WTC11 (cell line): ENCODE results near the gene ZNF425. TPM values are rescaled to one million over a fixed set of nuclear protein-coding genes. Genes with fewer than 3 reads are reported as not detected.
A peak's percentile ranks its signal among the peaks of the same experiment; 100 is the strongest.

Source experiments
- ATAC-seq: fragments of 200-7000 bp; cut with Tn5 transposase; 2 replicates; pipeline ENCODE4 v1.10.0; 2021; ENCODE audit warnings: mild to moderate bottlenecking, moderate library complexity
- CTCF ChIA-PET: fragments of 300-600 bp; sonication (Branson Sonifier 250); formaldehyde crosslinking; loops from one replicate; lab custom pipeline; 2021; ENCODE audit warnings: antibody characterized with exemption; lab: Charles Lee
- POLR2A ChIA-PET: fragments of 350-600 bp; sonication (Branson Sonifier 250); formaldehyde crosslinking; loops from one replicate; lab custom pipeline; 2021; ENCODE audit warnings: antibody characterized with exemption; lab: Charles Lee
- DNase-seq: peaks from one replicate; pipeline ENCODE4 v3.0.0; 2021; ENCODE audit warnings: low spot score
- H3K27ac Mint-ChIP-seq: 2 replicates; pipeline ENCODE4 v1.8.0; 2021; ENCODE audit warnings: mixed read lengths
- H3K27me3 Mint-ChIP-seq: 2 replicates; pipeline ENCODE4 v1.8.0; 2021; ENCODE audit warnings: low read depth, mild to moderate bottlenecking, moderate library complexity, mixed read lengths
- H3K36me3 Mint-ChIP-seq: 2 replicates; pipeline ENCODE4 v1.8.0; 2021; ENCODE audit warnings: mixed read lengths
- H3K4me1 Mint-ChIP-seq: 2 replicates; pipeline ENCODE4 v1.8.0; 2022; ENCODE audit warnings: mixed read lengths
- H3K4me3 Mint-ChIP-seq: 2 replicates; pipeline ENCODE4 v1.8.0; 2021; ENCODE audit warnings: mild to moderate bottlenecking, moderate library complexity, mixed read lengths
- H3K9me3 Mint-ChIP-seq: 2 replicates; pipeline ENCODE4 v1.8.0; 2021; ENCODE audit warnings: mixed read lengths
- ATF1 ChIP-seq: sonication (generic); formaldehyde crosslinking; IDR thresholded peaks from 2 replicates; pipeline ENCODE4 v1.8.1; 2023; ENCODE audit warnings: mild to moderate bottlenecking, moderate library complexity, missing genetic modification reagents
- CDX4 ChIP-seq: fragments of 250-450 bp; sonication (Bioruptor Pico); IDR thresholded peaks from 2 replicates; pipeline ENCODE4 v1.9.0; 2021; ENCODE audit warnings: moderate library complexity, mild to moderate bottlenecking, inconsistent platforms, borderline replicate concordance
- CREB1 ChIP-seq: sonication (generic); formaldehyde crosslinking; IDR thresholded peaks from 2 replicates; pipeline ENCODE4 v1.8.0; 2023; ENCODE audit warnings: mild to moderate bottlenecking, missing genetic modification reagents
- ETV6 ChIP-seq: sonication (generic); formaldehyde crosslinking; IDR thresholded peaks from 2 replicates; pipeline ENCODE4 v1.8.1; 2022; ENCODE audit warnings: mild to moderate bottlenecking, missing genetic modification reagents
- GABPB1 ChIP-seq: sonication (generic); formaldehyde crosslinking; IDR thresholded peaks from 2 replicates; pipeline ENCODE4 v1.8.1; 2023; ENCODE audit warnings: mild to moderate bottlenecking, missing genetic modification reagents
- HMGA2 ChIP-seq: fragments of 250-450 bp; sonication (Bioruptor Pico); IDR thresholded peaks from 2 replicates; pipeline ENCODE4 v1.4.0; 2021; ENCODE audit warnings: mild to moderate bottlenecking, moderate library complexity
- IRF2 ChIP-seq: sonication (generic); formaldehyde crosslinking; IDR thresholded peaks from 2 replicates; pipeline ENCODE4 v1.8.0; 2022; ENCODE audit warnings: low read depth, missing genetic modification reagents, borderline replicate concordance
- KAT7 ChIP-seq: sonication (generic); formaldehyde crosslinking; IDR thresholded peaks from 2 replicates; pipeline ENCODE4 v1.8.1; 2023; ENCODE audit warnings: missing genetic modification reagents, mild to moderate bottlenecking, borderline replicate concordance
- NFE2L1 ChIP-seq: sonication (generic); formaldehyde crosslinking; IDR thresholded peaks from 2 replicates; pipeline ENCODE4 v1.8.1; 2023; ENCODE audit warnings: missing genetic modification reagents
- NFYB ChIP-seq: sonication (generic); formaldehyde crosslinking; conservative IDR thresholded peaks from 2 replicates; pipeline ENCODE4 v1.8.0; 2022; ENCODE audit warnings: low read depth, missing genetic modification reagents
- NR3C1 ChIP-seq: sonication (generic); formaldehyde crosslinking; conservative IDR thresholded peaks from 2 replicates; pipeline ENCODE4 v1.8.1; 2023; ENCODE audit warnings: low read depth, mild to moderate bottlenecking, missing genetic modification reagents
- OVOL2 ChIP-seq: fragments of 250-450 bp; sonication (Bioruptor Pico); IDR thresholded peaks from 2 replicates; pipeline ENCODE4 v1.9.0; 2021; ENCODE audit warnings: mild to moderate bottlenecking, borderline replicate concordance
- RELA ChIP-seq: sonication (generic); formaldehyde crosslinking; IDR thresholded peaks from 2 replicates; pipeline ENCODE4 v1.8.1; 2022; ENCODE audit warnings: missing genetic modification reagents, mild to moderate bottlenecking, borderline replicate concordance
- SMAD3 ChIP-seq: sonication (generic); formaldehyde crosslinking; IDR thresholded peaks from 2 replicates; pipeline ENCODE4 v1.8.0; 2022; ENCODE audit warnings: missing genetic modification reagents, mild to moderate bottlenecking, borderline replicate concordance
- SOX15 ChIP-seq: fragments of 250-450 bp; sonication (Bioruptor Pico); IDR thresholded peaks from 2 replicates; pipeline ENCODE4 v1.9.0; 2021; ENCODE audit warnings: mild to moderate bottlenecking
- SP1 ChIP-seq: sonication (generic); formaldehyde crosslinking; conservative IDR thresholded peaks from 2 replicates; pipeline ENCODE4 v1.8.1; 2022; ENCODE audit warnings: missing genetic modification reagents
- ZBTB21 ChIP-seq: sonication (generic); formaldehyde crosslinking; IDR thresholded peaks from 2 replicates; pipeline ENCODE4 v1.8.1; 2023; ENCODE audit warnings: mild to moderate bottlenecking, missing genetic modification reagents, borderline replicate concordance
- ZBTB43 ChIP-seq: sonication (generic); formaldehyde crosslinking; IDR thresholded peaks from 2 replicates; pipeline ENCODE4 v1.8.1; 2023; ENCODE audit warnings: mild to moderate bottlenecking, missing genetic modification reagents
- ZMAT4 ChIP-seq: fragments of 250-450 bp; sonication (Bioruptor Pico); IDR thresholded peaks from 2 replicates; pipeline ENCODE4 v1.9.0; 2021; ENCODE audit warnings: mild to moderate bottlenecking
- ZNF121 ChIP-seq: sonication (generic); formaldehyde crosslinking; IDR thresholded peaks from 2 replicates; pipeline ENCODE4 v1.8.0; 2023; ENCODE audit warnings: missing genetic modification reagents
- ZNF219 ChIP-seq: sonication (generic); formaldehyde crosslinking; IDR thresholded peaks from 2 replicates; pipeline ENCODE4 v1.8.0; 2023; ENCODE audit warnings: missing genetic modification reagents, mild to moderate bottlenecking, borderline replicate concordance
- ZNF317 ChIP-seq: sonication (generic); formaldehyde crosslinking; IDR thresholded peaks from 2 replicates; pipeline ENCODE4 v1.8.1; 2023; ENCODE audit warnings: low read depth, mild to moderate bottlenecking, moderate library complexity, missing genetic modification reagents, borderline replicate concordance
- ZNF416 ChIP-seq: fragments of 250-450 bp; sonication (Bioruptor Pico); IDR thresholded peaks from 2 replicates; pipeline ENCODE4 v1.9.0; 2021; ENCODE audit warnings: mild to moderate bottlenecking, inconsistent platforms
- ZNF671 ChIP-seq: fragments of 250-450 bp; sonication (Bioruptor Pico); IDR thresholded peaks from 2 replicates; pipeline ENCODE4 v1.8.0; 2021; ENCODE audit warnings: mild to moderate bottlenecking
- total RNA-seq: library from RNA; stranded (reverse); gene quantifications from 3 replicates; pipeline ENCODE4 v1.2.3, GENCODE V29; 2021
- TF ChIP-seq, protein P1 (sequence below): fragments of 250-450 bp; sonication (Bioruptor Pico); IDR thresholded peaks from 2 replicates; pipeline ENCODE4 v1.8.0; 2021; ENCODE audit warnings: mild to moderate bottlenecking
- TF ChIP-seq, protein P2 (sequence below): sonication (generic); formaldehyde crosslinking; IDR thresholded peaks from 2 replicates; pipeline ENCODE4 v1.8.0; 2023; ENCODE audit warnings: missing genetic modification reagents, mild to moderate bottlenecking, borderline replicate concordance
- TF ChIP-seq, protein P3 (sequence below): sonication (generic); formaldehyde crosslinking; IDR thresholded peaks from 2 replicates; pipeline ENCODE4 v1.8.0; 2022; ENCODE audit warnings: mild to moderate bottlenecking, missing genetic modification reagents

The ZNF425 gene
- total RNA-seq, 1 experiment from 2014 or later: 3.8 TPM

- TF ChIP-seq, protein P1, sequence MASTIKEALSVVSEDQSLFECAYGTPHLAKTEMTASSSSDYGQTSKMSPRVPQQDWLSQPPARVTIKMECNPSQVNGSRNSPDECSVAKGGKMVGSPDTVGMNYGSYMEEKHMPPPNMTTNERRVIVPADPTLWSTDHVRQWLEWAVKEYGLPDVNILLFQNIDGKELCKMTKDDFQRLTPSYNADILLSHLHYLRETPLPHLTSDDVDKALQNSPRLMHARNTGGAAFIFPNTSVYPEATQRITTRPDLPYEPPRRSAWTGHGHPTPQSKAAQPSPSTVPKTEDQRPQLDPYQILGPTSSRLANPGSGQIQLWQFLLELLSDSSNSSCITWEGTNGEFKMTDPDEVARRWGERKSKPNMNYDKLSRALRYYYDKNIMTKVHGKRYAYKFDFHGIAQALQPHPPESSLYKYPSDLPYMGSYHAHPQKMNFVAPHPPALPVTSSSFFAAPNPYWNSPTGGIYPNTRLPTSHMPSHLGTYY (CRISPR knock-in tag): no peak; the same call in 1 of the 2 replicates
- TF ChIP-seq OVOL2 (CRISPR knock-in tag): no peak
- no peak for TF ChIP-seq ZNF317 (CRISPR knock-in tag)
- TF ChIP-seq NFYB (CRISPR knock-in tag): no peak
- TF ChIP-seq NR3C1 (CRISPR knock-in tag): no peak
- no peak for TF ChIP-seq HMGA2 (CRISPR knock-in tag)
- TF ChIP-seq SP1 (CRISPR knock-in tag): peak; percentile 63
- no peak for TF ChIP-seq SOX15 (CRISPR knock-in tag)
- TF ChIP-seq ZNF671: no peak
- no peak for TF ChIP-seq CDX4 (CRISPR knock-in tag)
- no peak for TF ChIP-seq ZMAT4 (CRISPR knock-in tag)
- 0 out of 2 replicates have a peak, but pooled peaks have one; percentile 28 for TF ChIP-seq ZNF219 (CRISPR knock-in tag)
- no peak for TF ChIP-seq IRF2 (CRISPR knock-in tag)
- no peak; the same call in 1 of the 2 replicates for TF ChIP-seq RELA (CRISPR knock-in tag)
- peak; percentile 55; the same call in 1 of the 2 replicates for TF ChIP-seq ZNF121
- TF ChIP-seq ZBTB21: no peak
- TF ChIP-seq GABPB1 (CRISPR knock-in tag): no peak
- no peak for TF ChIP-seq CREB1 (CRISPR knock-in tag)
Observed at GRCh38 chr7:149147072-149147751, 21.1 kb upstream of the ZNF425 start, which contains the start of gene ZNF398 (continued).

GRCh38 chr7:149145031-149145845 is 19.1 kb upstream of the ZNF425 start:
- peaks cover 4% of the 10 kb centered on the region for H3K36me3 Mint-ChIP-seq
- H3K27ac Mint-ChIP-seq: peak overlapping the region; percentile 99
- no peaks in the 10 kb centered on the region for H3K27me3 Mint-ChIP-seq
- peaks cover 50% of the 10 kb centered on the region for H3K4me1 Mint-ChIP-seq
- ATAC-seq (peak; percentile 58), DNase-seq (no peak)
- ChIA-PET POLR2A (interaction anchor here (4.3 kb wide), 1 partner anchor 18 kb away, joined by 35 read pairs; the partner anchor contains the start of gene ZNF425), CTCF (interaction anchor here (0.6 to 4.4 kb wide), 6 partner anchors 18 to 138 kb away, joined by 3 to 40 read pairs (median 13); partner anchors contain the start of genes ZNF282 and ZNF425)
- H3K4me3 Mint-ChIP-seq: peak overlapping the region; percentile 87
- H3K9me3 Mint-ChIP-seq: no peaks in the 10 kb centered on the region
- TF ChIP-seq ETV6 (CRISPR knock-in tag) (peak; percentile 34; the same call in 1 of the 2 replicates), KAT7 (CRISPR knock-in tag) (no peak), SMAD3 (CRISPR knock-in tag) (peak; percentile 36; the same call in 1 of the 2 replicates), ZBTB43 (CRISPR knock-in tag) (0 out of 2 replicates have a peak, but pooled peaks have one; percentile 5), ATF1 (CRISPR knock-in tag) (no peak), ZMAT4 (CRISPR knock-in tag) (no peak), ZNF416 (no peak), NFE2L1 (CRISPR knock-in tag) (0 out of 2 replicates have a peak, but pooled peaks have one; percentile 29)
- TF ChIP-seq, protein P2, sequence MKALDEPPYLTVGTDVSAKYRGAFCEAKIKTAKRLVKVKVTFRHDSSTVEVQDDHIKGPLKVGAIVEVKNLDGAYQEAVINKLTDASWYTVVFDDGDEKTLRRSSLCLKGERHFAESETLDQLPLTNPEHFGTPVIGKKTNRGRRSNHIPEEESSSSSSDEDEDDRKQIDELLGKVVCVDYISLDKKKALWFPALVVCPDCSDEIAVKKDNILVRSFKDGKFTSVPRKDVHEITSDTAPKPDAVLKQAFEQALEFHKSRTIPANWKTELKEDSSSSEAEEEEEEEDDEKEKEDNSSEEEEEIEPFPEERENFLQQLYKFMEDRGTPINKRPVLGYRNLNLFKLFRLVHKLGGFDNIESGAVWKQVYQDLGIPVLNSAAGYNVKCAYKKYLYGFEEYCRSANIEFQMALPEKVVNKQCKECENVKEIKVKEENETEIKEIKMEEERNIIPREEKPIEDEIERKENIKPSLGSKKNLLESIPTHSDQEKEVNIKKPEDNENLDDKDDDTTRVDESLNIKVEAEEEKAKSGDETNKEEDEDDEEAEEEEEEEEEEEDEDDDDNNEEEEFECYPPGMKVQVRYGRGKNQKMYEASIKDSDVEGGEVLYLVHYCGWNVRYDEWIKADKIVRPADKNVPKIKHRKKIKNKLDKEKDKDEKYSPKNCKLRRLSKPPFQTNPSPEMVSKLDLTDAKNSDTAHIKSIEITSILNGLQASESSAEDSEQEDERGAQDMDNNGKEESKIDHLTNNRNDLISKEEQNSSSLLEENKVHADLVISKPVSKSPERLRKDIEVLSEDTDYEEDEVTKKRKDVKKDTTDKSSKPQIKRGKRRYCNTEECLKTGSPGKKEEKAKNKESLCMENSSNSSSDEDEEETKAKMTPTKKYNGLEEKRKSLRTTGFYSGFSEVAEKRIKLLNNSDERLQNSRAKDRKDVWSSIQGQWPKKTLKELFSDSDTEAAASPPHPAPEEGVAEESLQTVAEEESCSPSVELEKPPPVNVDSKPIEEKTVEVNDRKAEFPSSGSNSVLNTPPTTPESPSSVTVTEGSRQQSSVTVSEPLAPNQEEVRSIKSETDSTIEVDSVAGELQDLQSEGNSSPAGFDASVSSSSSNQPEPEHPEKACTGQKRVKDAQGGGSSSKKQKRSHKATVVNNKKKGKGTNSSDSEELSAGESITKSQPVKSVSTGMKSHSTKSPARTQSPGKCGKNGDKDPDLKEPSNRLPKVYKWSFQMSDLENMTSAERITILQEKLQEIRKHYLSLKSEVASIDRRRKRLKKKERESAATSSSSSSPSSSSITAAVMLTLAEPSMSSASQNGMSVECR: no peak
- TF ChIP-seq, protein P3, sequence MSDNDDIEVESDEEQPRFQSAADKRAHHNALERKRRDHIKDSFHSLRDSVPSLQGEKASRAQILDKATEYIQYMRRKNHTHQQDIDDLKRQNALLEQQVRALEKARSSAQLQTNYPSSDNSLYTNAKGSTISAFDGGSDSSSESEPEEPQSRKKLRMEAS (CRISPR knock-in tag): peak; percentile 51; the same call in 1 of the 2 replicates
